Suppressor macrophage treated with lipopolysaccharide for 1 hour (primary cell): ENCODE results near the gene P2RY6.
"Not testable (repeated sequence)": the region's sequence is repeated elsewhere in the genome, so short reads cannot be mapped to it uniquely, and the experiment has no call there.

ENCODE experiments used
- DNase-seq, 3 donors: peaks; one replicate each; pipeline ENCODE4 v3.0.0-alpha.2; 2020 to 2022

P2RY6 gene

GRCh38 chr11:73262851-73263495, 9.2 kb upstream of the P2RY6 start:
- DNase-seq, result peak; percentile 75 to 81 (median 77)

- no peak for DNase-seq
Measured at GRCh38 chr11:73263640-73264039, 8.5 kb upstream of the P2RY6 start.

GRCh38 chr11:73265278-73265810, 6.8 kb upstream of the P2RY6 start:
- DNase-seq, result no peak

- peak; percentile 42 to 53 (median 47) for DNase-seq
Measured at GRCh38 chr11:73265853-73266645, 6.1 kb upstream of the P2RY6 start.

- DNase-seq, result no peak
Measured at GRCh38 chr11:73266646-73267020, 5.5 kb upstream of the P2RY6 start.

GRCh38 chr11:73267122-73267846, 4.9 kb upstream of the P2RY6 start:
- no peak for DNase-seq

- no peak for DNase-seq
Measured at GRCh38 chr11:73267906-73268540, 4.1 kb upstream of the P2RY6 start.

GRCh38 chr11:73268671-73269271, 3.4 kb upstream of the P2RY6 start:
- DNase-seq, result no peak

GRCh38 chr11:73269459-73270015, 2.6 kb upstream of the P2RY6 start:
- DNase-seq, result no peak

GRCh38 chr11:73270016-73270854, 1.9 kb upstream of the P2RY6 start:
- DNase-seq, result peak; percentile 77 to 85 (median 80)

GRCh38 chr11:73270855-73271477, 1.2 kb upstream of the P2RY6 start:
- no peak for DNase-seq

GRCh38 chr11:73271478-73271865, 666 bp upstream of the P2RY6 start:
- DNase-seq, result not testable (repeated sequence)

GRCh38 chr11:73272680-73273038, 521 bp downstream of the P2RY6 start:
- DNase-seq, result no peak

- DNase-seq, result no peak
Measured at GRCh38 chr11:73273222-73273895, 1.2 kb downstream of the P2RY6 start.

GRCh38 chr11:73274191-73274590, 2.1 kb downstream of the P2RY6 start:
- peak in 2 of 3 donors; percentile 35 to 50 for DNase-seq

- peak; percentile 50 to 68 (median 67) for DNase-seq
Measured at GRCh38 chr11:73274722-73275380, 2.7 kb downstream of the P2RY6 start.

GRCh38 chr11:73275381-73275750, 3.2 kb downstream of the P2RY6 start:
- no peak for DNase-seq

- no peak for DNase-seq
Measured at GRCh38 chr11:73277467-73277866, 5.3 kb downstream of the P2RY6 start.

GRCh38 chr11:73280626-73281025, 8.5 kb downstream of the P2RY6 start:
- peak; percentile 81 to 90 (median 84) for DNase-seq
